NCI-H82 (cell line): ENCODE data around the gene PAM.

ENCODE experiments used
- DNase-seq: peaks from one replicate; lab custom pipeline; 2025; lab: John Stamatoyannopoulos, UW

Gene PAM

DNA sequence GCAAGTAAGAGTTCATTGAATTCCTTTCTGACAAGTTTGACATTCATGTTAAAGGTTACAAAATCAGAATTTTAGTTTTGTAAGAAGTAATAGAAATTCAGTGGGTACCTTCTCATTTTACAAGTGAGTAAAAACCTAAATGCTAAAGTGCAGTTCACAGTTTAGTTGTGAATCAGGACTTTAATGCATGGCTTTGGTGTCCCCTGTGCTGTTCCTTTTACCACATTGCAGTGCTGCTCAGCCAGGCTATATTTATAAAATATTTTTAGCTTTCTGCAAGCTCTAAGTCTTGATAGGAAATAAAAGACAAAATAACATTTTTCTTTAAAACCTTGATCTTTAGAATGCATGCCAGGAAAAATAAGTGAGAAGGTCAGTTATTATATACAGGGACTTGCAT is 26.3 kb downstream of the PAM start:
- DNase-seq: no peak

DNA sequence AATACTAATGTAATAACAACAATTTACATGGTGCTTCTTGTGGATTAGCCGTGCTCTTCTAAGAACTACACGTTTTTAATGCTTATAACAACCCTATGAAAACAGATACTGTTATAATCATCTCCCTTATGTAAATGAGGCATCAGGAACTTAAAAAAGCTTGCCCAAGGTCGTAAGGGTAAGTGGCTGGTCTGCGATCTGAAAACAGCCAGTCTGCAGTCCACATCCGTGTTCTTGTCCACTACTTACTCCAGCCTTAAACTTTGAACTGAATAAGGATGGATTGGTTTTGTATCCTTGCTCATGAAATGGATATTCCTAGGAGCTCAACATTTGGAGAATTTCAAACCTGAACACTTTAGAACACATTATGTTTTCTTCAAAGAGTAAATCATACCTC is 26.7 kb downstream of the PAM start:
- DNase-seq: no peak

DNA sequence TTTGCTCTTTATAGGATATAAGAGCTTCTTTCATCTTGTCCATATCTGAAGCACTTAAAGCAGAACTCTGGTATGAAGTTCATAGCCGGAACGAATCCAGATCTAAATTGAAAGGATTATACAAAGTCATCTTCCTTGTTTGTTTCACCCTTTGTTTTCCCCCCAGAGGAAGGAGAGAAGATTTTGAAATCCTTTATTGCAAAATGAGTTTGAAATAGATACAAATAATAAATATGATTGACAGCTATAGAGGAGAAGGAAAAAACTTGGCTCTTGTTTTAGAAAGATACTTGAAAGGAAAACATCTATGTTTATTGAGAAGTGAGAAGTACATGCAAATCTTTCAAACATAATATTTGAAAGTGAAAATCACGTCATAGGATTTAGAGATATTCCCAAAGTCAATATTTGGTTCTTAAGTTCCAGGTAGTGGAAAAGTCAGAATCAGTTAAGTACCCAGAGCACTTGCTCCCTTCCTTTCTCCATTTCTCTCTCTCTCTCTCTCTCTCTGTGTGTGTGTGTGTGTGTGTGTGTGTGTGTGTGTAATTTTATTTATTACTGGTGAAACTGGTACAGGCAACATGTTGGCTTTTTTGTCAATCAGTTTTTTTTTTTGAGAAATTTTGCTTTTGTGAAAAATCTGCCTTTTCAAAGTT is 27.2 kb downstream of the PAM start:
- DNase-seq: no peak

DNA sequence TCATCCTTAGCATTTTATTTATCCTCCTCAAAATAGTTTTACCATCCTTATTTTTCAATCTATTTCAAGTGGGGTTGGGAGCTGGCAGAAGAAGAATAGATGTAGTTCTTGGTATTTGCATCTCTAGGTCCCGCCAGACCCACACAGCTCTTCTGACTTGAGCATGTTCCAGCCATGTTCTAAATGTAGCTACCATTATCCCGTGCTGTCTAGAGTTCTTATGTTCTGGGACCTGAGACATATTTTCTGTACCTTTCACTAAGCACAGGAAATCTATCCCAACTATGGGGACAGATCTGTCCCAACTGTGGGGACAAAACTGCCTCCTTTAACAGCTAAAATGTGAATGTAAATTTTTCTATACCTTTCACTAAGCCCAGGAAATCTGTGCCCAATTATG is 32.0 kb downstream of the PAM start:
- no peak for DNase-seq

DNA sequence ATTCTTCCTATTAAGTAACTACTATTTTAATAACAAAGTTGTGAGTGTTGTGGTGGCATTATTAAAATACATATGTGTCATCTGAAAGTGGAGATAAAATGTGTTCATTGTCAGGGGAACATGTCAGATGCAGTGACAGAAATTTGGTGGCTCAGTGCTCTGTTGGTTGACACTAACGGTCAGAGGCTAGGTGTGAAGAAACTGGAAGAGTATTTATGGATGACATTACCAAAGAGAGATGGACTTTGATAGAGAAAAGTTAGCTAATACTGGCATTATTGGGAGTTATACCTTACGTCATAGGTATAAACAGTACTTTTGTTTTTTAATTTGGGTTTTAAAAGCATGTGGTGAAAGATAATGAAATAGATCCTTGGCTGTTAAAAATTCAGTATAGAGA is 33.7 kb downstream of the PAM start:
- no peak for DNase-seq

DNA sequence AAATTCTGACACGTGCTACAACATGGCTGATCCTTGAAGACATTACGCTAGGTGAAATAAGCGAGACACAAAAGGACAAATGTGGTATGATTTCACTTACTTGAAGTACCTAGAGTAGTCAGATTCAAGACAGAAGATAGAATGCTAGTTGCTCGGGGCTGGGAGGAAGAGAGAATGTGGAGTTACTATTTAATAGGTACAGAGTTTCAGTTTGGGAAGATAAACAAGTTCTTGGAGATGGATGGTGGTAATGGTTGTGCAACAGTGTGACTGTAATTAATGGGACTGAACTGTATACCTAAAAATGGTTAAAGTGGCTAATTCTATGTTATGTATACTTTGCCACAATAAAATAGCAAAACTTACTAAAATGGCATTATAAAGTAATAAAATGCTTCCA is 34.4 kb downstream of the PAM start:
- DNase-seq: no peak

DNA sequence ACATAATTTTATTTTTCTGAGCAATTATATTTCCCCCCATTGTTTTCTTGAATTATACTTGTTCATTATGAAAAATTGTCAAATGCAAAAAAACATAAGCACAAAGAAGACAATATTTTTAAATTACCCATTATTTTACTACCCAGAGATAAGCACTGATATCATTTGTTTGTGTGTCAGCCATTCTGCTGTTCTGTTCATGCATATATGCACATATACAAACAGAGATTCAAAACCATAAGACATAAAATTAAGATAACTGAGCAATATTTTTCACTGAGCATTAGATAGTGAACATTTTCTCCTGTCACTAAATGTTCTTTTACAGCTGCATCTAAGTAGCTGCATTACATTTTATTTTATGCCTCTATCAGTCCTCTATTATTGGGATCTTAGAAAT is 35.6 kb downstream of the PAM start:
- DNase-seq: no peak

DNA sequence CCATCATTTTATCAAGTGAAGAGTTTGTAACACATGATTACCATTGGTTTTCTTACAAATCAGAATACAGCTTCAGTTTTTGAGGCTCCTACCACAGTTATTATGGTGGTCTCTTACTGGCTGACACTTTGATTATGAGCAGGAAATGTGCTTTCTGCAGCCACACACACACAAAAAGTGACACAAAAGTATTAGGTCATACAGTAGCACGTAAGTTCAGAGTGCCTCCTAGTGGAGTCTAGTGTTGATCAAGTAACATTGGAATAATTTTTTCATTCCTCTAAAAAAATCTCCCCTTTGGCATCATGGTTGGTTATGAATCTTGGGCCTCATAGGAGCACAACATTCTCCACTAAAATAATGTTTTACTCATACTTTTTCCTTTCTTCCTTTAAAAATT is 37.6 kb downstream of the PAM start:
- DNase-seq: peak; percentile 41

DNA sequence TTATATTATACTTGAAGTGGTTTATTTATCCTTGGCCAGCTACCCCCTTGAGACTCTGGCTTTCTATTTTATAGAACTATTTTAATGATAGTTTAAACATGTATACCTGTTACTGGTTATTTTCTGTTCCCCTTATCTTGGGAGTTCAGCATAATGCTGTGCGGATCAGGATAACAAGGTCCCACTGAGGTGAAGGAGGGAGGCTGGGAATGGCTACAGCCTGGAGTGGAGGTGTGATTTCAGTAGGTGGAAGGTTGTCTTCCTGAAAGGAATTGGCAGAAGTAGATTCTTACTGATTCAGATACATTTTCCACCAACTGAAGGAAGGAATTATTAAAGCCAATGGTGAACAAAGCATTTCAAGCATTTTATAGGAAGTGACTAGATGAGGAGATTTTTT is 38.9 kb downstream of the PAM start:
- DNase-seq: no peak

DNA sequence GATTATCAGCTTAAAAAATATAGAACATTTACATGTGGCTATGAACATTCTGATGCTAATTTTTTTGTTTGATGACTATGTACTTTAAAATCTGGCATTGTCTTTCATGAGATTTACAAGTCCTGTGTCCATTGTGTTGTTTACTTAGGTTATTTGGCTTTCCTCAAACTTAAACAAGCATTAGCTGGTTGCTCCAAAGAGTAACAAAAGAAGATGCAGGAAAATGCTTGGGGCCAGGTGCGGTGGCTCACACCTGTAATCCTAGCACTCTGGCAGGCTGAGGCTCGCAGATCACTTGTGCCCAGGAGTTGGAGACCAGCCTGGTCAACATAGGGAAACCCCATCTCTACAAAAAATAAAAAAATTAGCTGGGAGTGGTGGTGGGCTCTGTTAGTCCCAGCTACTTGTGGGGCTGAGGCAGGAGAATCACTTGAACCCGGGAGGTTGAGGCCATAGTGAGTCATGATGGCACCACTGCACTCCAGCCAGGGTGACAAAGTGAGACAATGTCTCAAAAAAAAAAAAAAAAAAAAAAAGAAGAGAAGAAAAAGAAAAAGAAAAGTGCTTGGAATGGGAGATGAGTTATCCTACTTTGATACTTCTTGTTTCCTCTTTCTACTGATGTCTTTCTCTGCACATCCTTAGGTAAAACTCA is 39.7 kb downstream of the PAM start:
- DNase-seq: no peak

DNA sequence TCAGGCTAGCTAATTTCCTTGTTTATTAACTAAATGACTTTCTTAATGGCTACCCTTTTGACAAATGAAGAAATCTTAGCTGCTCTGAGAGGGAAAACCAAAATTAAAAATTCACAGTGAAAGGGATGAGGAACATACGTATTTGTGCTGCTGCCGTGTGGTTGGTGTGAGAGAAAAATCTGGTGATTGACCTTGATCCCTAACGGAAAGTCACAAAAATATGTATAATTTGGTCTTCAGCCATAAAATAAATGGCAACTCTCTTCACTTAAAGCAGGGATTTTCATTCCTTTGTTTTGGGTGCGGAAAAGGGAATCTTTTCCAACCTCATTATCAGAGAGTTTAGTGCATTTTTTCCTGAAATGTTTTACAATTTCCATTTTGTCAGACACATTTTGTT is 40.4 kb downstream of the PAM start:
- no peak for DNase-seq

DNA sequence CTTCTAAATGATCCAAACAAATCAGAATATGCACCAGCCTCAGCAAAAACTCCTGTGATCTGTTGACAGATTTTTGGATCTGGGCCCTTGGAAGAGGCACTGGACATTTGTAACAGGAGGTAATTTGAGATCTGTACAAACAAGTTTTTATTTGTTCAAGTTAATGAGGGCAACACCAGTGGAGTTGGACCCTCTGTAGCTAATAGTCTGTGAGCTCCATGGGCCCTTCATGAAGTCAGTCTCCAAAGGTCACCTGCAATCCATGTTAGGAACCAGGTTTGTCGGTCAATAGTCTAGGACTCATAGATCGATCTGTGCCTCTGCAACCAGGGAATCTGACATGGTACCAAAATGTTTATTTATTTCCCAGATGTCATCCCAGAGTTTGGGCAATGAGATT is 40.9 kb downstream of the PAM start:
- DNase-seq: no peak

DNA sequence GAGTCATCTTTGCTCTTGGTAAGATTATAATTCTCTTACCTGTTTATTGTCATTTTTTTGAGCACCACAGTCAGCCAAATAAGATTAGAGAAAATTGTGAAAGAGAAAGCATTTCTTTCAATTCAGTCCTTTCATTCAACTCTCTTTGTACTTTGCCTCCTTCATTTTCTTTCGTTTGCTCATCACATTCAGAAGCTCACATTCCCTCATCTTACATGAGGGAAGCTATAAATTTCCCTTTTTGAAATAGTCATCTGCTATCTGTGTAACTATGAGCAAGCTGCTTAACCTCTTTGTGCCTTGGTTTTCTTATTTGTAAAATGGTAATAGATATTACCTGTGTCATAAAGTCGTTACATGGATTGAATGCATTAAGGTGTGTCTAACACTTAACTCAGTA is 41.4 kb downstream of the PAM start:
- no peak for DNase-seq

DNA sequence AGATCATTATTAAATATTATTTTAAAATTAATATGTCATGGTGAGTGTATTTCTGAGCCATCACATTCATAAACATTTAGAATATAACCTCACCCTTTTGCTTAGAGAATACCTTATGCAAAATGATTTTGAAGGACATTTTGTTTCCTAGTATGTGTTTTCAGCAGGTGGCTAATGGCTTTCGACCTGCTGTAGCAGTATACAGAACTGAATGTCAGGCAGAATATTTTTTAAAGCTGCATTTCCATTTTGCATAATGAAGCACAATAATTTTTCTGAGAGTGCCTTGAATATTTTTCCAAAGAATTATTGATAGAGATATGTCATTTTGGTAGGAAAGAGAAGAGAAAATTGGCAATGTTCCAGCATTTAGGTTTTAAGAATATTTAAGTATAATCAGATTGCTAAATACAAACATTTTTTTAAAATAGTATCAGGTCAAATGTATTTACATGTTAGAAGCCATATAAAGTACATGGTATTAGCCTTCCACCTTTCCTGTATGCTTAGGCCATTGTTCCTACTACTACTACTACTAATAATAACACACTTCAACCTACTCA is 42.3 kb downstream of the PAM start:
- no peak for DNase-seq

DNA sequence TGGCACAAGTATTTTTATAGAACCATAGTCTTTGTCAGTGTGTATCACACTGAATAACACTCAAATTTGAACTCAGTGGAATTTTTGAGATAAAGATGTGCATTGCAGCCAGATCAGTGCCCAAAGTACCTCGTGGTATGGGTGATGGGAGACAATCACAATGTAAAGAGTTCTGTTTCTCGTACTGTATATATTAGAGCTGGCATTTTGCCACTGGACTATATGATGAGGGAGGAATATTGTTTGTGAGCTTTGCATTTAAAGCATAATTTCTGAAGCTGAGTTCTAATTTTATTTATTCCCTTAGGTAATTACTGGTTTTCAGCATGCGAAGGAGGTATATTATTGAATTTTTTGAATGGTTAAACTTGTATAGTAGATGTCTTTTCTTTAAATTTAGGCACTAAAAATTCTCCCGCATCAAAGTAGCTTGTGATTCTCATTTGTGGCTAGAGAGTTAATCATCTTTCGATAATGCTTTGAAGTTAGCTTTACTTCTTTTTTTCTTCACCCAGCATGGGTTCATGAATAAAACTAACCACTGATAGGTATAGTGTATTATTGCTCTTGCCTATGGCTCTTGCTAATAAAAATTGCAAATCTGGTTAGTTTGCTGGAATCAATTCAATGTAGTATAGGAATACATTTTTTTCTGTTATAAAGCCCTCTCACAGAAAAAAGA is 43.1 kb downstream of the PAM start:
- DNase-seq: no peak

DNA sequence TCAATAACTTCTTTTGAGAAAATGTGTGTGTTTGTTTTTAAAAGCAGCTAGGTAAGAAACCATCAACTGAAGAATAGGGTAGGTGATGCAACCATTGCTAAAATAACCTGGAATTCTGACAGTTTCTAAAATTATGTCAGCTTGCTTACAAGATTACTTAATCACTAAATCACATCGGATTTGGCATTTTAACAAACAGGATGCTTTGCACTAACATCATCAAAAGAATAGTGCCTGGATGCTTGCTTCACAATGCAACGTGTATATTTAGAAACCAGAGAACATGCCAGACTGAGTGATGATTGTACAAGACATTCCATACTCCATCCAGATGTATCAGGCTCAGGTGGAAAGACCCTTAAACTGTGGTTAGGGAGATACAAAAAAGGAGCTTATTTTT is 43.9 kb downstream of the PAM start:
- DNase-seq: no peak

DNA sequence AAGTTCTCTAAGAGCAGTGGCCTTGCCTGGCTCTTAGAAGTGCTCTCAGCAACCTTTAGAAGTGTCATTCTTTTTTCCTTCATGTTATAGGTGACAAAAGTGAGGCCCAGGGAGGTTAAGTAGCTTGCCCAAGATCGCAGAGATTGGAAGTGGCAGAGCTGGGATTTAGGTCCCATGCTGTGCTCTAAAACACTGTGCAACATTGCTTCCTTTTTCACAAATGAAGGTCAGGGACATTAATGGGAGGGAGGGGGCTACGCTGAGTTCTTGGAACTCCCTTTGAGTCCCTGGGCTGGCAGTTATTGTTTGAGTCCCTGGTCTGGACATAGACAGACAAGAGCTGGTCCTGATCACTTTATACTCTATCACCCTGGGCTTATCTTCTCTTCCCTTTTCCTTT is 45.3 kb downstream of the PAM start:
- no peak for DNase-seq

DNA sequence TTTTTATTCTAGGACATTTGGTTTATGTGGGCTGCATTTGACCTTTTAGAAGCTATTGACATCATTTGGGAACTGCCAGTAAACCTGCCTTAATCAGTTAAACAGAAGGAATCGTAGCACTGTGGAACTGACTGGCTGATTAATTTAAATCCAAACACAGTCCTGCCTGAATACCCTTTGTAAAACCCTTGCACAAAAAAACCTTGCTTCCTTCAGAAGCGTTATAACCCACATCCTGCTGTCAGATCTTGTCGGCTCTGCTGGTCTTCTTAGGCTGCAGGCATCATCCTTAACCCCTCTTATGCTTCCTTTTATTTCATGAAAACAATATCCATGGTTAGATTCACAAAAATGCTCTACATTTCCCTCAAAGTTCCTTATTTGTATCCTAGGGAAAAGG is 46.3 kb downstream of the PAM start:
- DNase-seq: no peak

DNA sequence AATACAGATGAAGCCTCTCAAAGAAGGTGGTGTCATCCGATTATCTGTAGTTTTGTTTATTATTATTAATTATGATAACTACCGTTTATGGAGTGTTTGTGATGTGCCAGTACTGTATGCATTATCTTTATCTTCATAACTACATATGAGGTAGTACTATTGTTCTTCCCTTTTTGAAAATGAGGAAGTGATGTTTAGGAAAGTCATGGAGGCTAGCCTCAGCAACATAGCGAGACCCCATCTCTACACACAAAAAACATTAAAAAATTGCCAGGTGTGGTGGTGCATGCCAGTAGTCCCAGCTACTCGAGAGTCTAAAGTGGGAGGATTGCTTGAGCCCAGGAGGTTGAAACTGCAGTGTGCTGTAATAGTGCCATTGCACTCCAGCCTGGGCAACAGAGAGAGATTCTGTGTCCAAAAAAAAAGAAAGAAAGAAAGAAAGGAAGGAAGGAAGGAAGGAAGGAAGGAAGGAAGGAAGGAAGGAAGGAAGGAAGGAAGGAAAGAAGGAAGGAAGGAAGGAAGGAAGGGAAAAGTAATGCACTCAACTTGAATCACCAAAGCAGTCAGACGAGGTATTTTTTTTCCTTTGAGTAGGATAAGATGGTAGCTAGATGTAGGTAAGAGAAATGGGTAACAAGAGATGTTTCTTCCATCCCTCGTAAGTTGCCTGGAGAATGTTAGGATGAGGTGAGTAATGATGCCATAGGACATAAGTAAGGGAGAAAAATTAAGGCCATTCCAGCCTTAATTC is 47.8 kb downstream of the PAM start:
- no peak for DNase-seq

DNA sequence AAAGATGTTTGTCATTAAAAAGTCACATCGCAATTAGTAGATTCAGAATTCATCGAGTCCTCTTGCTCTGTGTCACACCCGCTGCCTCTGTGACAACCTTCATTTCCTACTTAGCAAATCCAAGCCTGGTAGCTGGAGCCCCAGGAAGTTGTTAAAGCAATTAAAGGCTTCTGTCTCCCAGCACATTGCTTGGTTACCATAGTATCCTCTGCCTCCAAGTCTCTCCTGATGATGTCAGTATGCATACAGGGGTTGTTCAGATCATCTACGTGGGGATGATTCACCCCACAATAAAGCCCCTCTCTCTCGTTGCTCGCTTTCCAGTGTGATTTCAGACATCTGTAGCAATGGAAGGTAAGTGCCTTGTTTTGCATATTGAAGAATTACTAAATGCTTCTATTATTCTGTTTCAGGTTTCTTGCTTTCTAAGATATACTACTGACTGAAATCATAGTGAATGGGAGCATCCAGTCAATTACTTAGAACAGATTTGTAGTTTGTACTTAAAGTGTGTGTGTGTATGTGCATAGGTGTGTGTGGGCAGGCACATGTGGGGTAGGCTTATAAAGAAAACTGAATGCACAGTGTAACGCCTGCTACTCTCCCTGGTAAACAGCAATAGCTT is 52.9 kb downstream of the PAM start:
- peak; percentile 78 for DNase-seq

DNA sequence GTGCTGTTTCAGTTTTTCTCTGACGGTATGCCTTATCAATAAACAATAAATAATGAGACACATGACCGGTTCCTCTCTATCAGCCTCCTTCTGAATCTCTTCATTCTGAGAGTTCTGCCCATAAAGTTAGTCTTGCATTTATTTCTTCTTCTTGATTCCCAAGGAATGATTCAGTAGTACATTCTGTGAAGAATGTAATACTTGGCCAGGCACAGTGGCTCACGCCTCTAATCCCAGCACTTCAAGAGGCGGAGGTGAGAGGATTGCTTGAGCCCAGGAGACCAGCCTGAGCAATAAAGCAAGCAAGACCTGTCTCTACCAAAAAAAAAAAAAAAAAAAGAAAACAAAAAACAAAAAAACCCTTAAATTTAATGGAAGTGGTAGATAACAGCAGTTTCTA is 53.9 kb downstream of the PAM start:
- DNase-seq: peak; percentile 12

DNA sequence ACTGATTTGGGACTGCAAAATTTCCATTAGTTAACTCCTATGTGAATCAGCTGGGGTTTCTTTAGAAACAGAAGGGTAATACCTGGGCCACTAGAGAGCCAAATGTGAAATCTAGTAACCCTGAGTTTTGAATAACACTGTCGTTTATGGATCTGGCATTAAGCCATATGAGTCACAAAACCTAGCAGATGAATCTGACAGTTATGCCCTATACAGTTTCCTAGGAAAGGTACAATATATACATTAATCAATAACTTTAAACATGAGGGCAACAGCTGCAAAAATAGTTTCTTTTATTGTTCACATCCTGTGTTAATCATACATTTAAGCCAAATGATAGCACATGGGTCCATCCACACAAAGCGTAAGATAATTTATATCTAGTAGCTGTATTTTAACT is 56.9 kb downstream of the PAM start:
- DNase-seq: no peak
